CD4-positive, alpha-beta T cell treated with Interleukin-2 at 100 ng/mL for 4 hours (primary cell): ENCODE results near the gene REPS1.
A peak's percentile ranks its signal among the peaks of the same experiment; 100 is the strongest.
"Not testable (repeated sequence)": the region's sequence is repeated elsewhere in the genome, so short reads cannot be mapped to it uniquely, and the experiment has no call there.

Experiments
- DNase-seq: peaks from one replicate; pipeline ENCODE4 v3.0.0-alpha.2; 2020; ENCODE audit warnings: low spot score

The REPS1 gene

DNA sequence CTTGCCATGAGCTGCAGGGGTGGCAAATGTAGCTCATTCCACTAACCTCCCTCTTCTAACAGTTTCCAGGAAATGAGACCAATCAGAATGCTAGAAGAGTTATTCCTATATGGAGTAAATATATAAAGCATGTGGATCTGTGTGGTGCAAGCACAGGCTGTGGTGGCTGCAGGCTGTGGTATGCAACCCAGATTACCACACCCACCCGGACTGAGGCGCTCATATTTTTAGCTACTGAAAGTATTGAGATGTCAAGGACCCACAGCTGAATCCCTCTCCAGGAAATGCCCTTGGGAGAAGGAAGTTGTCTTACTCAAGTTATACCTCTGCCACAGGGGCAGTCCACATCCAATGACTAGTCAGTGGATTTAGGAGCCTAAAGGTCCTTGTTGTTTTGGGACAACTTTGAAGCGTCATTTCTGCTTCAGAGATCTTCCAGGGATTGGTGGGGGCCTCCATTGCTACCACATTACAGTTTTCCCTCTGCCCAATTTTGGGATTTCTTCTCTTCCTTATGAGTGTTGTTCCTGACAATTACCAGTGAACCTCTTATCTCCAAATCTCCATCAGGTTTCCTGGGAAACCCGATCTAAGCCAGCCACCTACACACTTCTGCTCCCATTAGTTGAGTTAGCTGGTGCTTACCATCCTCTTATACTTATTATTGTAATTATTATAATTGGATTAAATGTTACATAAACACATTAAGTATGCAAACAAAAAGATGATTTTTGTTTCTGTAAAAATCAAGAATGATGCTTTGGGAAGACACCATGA is 12.1 kb upstream of the REPS1 start:
- no peak for DNase-seq

DNA sequence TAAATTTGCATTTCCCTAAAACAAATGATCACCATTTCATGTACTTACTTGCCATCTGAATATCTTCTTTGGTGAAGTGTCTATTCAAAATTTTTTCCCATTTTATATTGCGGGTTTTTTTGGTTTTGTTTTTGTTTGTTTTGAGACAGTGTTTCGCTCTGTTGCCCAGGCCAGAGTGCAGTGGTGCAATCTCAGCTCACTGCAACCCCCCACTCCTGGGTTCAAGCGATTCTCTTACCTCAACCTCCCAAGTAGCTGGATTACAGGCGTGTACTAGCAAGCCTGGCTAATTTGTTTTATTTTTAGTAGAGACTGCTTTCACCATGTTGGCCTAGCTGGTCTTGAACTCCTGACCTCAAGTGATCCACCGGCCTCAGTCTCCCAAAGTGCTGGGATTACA is 9.1 kb upstream of the REPS1 start:
- no peak for DNase-seq

DNA sequence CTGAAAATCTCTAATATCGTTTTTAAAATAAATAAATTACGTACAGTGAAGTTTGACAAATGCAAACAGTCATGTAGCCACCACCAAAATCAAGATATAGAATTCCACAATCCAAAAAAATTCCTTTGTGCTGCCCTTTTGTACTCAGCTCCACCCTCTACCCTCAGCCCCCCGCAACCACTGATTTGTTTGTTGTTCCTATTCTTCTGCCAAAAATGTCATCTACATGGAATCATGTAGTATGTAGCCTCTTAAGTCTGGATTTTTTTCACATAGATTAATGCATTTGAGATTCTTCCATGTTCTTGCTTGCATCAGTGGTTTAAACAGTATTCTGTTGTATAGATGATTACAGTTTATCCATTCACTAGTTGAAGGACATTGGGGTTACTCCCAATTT is 8.5 kb upstream of the REPS1 start:
- DNase-seq: no peak

DNA sequence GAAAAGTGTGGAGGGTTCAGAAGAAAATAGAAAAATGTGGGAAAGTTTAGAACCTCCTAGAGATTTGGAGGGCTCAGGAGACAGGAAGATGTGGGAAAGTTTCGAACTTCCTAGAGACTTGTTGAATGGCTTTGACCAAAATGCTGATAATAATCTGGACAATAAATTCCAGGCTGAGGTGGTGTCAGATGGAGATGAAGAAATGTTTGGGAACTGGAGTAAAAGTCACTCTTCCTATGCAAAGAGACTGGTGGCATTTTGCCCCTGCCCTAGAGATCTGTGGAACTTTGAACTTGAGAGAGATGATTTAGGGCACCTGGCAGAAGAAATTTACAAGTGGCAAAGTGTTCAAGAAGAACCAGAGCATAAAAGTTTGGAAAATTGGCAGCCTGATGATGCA is 5.4 kb upstream of the REPS1 start:
- DNase-seq: not testable (repeated sequence)

DNA sequence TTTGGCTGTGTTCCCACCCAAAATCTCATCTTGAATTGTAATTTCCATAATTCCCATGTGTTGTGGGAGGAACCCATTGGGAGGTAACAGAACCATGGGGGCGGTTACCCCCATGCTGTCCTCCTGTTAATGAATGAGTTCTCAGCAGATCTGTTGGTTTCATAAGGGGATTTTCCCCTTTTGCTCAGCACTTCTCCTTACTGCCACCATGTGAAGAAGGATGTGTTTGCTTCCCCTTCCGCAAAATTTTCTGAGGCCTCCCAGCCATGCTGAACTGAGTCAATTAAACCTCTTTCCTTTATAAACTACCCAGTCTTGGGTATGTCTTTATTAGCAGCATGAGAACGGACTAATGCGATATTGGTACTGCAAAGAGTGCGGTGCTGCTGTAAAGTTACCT is 4.9 kb upstream of the REPS1 start:
- DNase-seq: not testable (repeated sequence)

DNA sequence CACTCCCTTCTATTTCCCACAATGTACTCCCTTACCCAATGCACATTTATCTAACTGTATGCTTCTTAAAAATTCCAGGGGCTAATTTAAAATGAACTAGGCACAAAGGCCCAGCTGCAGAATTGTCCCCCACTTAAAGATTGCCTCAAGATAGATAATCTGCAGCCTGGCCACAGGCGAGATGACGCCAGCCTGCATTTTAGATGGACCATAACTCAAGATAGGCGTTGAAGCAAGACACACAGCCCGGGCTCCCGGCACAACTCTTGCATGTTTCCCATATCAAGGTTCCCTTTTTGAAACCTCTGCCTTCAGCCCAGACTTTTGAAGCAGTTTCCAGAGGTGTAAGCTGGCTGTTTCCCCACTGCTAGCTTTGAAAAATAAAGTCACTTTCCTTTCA is 3.2 kb upstream of the REPS1 start:
- DNase-seq: no peak

DNA sequence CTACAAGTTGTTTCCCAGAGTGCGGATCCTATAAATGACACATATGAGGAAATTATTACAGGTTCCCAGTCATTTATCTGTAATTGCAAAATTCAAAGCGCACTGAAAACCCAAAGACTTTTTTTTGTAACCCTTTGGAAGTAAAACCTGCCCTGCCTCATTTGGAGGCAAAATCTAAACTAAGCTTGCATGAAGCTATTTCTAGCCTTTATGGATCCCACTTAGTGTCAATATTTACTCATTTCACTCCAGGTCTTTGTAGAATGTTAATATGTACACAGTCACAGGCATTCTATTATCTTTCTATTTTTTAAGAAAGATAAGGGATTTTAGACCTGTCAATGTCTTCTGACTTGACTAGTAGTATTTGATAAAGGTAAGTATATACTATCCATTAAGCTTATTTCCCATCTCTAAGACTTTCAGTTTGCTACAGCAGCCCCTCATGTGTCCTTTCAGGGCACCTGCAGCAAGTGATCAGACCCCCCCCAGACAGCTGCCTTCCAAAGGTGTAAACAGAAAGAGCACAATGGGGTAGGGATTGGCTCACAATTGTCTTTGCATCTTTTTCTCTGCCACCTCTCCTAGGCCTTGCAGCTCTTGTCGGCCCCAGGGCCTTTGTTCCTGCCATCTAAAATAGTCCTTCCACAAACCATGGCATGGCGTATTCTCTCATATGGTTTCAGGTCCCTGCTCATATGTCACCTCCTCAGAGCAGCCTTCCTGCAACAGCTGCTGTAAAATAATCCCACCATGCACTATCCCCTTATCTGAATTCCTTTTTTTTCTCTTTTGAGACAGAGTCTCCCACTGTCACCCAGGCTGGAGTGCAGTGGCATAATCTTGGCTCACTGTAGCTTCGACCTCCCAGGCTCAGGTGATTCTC is 1.3 kb upstream of the REPS1 start:
- no peak for DNase-seq

DNA sequence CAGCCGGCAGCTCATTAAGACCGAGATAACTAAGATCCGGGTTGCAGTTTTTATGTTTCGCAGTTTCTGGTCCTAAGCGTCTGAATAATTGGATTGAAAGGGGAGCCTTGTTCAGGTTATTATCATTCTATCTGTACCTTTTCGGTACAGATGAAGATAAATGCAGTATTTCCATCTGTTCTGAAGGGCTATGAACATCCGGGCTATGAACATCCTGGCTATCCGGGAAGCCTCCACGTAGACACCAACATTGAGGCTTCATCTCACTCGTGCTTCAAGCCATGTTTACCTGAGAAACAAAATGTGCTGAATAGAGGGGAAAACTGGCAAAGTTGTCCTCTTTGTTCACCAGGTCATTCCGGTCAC is 399 bp upstream of the REPS1 start:
- no peak for DNase-seq

DNA sequence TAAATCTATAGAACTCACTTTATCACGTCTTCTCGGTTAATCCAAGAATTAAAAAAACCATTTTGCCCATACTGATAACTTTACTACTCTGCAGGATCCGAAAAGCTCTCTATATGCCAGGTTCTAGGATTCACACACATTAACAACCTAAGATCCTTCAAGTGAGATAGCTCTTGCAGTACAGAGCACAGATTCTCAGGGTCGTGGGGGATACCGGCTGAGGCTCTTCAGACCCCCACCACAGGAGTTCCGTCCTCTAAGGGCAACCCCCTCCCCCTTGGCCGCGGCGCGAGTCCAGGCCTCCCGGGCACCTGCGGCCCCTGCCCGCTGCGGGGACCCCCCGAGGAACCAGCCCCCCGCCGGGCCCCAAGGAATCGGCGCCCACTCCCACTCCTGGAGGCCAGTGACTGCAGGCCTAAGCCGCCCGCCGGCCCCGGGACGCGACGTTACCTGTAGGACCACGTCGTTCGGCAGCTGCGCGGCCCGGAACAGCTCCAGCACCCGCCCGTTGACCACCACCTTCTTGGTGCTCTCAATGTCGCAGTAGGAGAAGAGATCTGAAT is 892 bp downstream of the REPS1 start:
- DNase-seq: no peak

DNA sequence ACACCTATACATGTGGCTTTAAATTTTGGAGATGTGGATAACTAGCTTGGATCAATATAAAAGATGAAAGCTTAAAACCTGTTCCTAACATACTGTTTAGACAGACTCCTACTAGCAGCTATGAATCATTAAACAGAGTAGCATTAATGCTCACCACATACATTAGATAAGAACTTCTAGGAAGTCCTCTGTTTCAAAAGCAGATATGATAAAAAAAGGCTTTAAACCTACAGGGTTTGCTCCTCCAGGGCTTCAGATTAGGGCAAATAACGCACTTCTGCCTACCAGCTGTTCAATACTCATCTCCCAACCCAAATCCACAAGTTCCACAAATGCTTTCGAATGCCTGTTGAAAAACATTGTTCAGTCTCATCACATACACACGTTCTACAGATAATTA is 1.5 kb downstream of the REPS1 start:
- peak; percentile 57 for DNase-seq

DNA sequence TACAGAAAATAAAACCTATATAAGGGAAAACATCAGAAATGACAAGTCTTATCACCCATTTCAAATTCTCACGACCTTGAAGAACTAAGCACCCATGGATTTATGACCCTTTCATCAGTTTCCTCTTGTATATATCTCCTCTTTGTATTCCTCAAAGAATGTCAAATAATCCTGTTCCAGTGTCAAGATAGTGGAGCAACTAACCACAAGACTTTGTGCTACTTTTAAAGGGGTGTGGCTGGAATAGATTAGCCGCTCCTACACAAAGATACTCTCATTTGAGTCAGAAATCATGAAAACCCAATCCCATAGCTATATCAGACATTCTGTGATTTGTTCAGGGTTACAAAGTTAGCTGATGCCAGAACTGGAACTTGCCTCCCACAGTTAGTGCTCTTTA is 6.6 kb downstream of the REPS1 start:
- DNase-seq: no peak

DNA sequence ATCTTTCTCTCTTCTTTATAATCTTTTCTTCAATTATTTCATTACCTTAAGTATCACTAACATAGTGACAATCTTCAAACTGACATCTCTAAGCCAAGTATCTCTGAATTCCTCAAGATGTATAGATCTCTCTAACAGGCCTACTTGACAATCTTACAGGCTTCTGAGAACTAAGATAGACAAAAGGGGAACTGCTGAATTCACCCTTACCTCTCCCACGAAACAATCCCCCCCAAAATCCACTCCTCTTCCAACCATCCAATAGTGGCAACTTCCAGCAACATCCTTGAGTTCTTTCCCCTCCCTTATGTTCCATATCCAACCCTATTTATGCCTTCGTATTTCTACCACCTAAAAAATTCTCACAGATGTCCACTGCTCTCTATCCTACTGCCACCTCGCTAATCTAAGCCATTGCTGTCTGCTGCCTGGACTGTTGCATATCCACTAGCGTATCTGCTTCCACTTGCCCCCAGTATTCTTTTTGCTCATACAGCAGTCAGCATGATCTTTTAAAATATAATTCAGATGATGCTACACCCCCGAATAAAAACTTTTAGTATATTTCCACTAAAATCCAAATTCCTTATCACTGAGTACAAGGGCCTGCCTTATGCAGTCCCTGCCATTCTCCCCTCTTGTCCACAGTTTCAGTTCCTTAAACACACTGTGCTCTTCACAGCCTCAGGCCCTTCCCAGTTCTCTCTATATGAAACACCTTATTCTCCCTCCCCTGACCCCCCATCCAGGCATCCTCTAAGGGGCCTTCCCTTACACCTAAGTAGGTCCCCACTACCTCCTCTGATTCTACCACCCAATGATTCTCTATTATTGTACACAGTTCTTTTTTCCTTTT is 8.0 kb downstream of the REPS1 start:
- DNase-seq: no peak

DNA sequence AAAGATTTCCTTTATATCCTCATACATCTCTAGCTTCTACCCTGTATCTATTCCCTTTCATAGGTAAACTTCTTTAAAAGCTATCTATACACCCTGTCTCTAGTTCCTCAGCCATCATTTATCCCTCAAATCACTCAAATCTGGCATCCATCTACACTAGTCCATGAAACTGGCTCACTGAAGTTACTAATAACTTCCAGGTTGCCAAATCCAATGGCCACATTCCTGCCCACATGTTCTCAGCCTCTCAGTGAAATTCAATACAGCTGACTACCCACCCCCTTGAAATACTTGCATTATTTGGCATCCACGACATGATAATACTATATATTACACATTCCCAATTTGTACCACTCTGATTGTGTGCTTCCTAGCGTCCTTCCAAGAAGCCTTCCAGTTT is 8.7 kb downstream of the REPS1 start:
- DNase-seq: no peak

DNA sequence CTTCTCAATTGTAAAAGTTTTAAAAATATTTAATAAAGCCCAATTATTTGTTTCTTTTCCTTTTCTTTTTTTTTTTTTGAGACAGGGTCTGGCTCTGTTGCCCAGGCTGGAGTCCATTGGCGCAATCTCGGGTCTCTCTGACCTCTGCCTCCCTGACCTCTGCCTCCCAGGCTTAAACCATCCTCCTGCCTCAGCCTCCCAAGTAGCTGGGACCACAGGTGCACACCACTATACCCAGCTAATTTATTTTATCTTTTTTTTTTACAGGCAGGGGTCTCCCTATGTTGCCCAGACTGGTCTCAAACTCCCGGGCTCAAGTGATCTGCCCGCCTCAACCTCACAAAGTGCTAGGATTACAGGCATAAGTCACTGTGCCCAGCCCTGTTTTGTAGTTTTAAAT is 9.8 kb downstream of the REPS1 start:
- DNase-seq: no peak

DNA sequence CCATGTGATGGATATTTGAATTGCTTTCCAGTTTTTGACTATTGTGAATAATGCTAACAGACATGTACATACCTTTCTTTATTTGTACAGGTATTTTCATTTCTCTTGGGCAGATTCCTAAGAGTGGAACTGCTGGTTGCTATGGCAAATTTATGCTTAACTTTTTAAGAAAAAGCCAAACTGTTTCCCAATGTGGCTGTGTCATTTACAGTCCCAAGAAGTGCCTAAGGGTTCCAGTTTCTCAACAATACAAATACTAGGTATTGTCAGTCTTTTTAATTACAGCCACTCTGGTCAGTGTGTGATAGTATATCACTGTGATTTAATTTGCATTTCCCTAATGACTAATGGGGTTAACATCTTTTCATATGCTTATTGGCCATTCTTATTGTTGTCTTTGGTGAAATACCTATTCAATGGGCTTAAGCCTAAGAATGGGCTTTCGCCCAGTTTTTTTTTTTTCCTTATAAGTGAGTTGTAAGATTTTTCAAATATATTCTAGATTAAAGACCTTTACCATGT is 10.3 kb downstream of the REPS1 start:
- DNase-seq: no peak

DNA sequence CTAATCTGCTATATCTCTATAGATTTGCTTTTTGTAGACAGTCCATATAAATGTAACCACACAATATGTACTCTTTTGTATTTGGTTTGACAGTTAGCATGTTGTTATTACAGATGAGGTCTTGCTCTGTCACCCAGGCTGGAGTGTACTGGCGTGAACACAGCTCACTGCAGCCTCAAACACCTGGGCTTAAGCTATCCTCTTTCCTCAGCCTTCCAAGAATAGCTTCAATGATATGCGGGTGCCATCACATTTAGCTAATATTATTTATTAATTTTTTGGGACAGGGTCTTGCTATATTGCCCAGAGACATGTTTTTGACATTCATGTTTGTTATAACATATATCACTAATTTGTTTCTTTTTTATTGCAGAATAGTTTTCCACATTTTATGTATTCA is 10.8 kb downstream of the REPS1 start:
- no peak for DNase-seq

DNA sequence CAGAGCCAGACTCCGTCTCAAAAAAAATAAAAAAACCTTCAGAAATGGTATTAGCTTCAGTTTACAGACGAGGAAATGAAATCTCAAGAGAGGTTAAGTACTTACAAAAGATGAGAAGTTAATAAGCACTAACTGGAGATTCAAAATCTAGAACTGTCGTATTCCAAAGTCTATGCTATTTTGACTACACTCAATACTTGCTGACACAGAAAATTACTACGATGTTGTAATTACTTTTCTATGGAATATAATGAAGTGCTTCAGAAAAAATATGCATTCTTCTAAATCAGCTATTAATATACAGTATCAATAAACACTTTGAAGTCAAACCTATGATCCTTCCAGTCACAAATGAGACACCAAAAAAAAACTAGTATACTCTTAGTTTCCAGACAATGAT is 12.2 kb downstream of the REPS1 start:
- no peak for DNase-seq

DNA sequence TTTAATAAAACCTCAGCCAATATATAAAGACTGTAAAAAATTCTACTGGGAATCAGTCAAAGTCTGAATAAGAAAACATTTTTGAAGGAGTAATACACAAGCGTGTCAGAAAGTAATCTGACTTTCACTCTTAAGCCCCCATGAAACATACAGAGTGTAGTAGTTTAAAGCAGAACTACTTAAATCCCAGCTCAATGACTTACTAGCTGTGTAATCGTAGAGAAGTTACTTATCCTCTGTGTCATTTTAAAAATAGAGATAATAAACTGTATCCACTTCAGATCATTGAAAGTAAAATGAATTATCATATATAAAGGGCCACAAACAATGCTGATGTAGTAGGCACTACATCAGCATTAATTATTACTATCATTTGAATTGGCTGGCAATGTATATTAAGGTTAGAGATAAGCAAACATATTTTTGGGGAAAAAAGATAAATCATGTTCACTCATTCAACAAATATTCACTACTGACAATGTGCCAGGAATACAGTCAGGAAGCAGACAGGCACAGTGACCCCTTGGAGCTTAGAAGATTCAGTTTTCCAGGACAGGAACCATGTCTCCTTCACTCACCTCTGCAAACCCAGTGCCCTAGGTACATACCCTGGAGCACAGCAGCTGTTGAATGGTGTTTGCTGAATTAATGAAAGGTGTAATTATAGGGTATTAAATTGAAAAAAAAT is 14.4 kb downstream of the REPS1 start:
- no peak for DNase-seq

DNA sequence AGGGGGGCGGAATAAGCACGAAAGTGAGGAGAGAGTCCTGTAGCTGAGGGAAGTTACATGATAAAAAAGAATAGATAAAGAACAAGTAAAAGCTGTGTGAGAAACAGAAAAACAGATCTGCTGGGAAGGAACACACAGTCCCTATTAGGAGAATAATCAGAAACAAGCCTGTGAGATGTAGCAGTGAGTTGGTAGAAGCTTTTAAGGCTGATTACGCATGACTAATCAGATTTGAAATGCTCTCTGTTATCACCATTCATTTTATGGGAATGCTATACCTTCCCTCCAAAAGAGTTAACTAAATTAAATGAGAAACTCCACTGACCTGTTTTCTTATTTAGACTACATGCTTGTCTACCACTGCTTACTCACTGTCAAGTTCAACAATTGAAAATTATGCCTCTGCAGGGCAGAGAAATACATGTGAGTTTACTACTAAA is 15.8 kb downstream of the REPS1 start:
- no peak for DNase-seq

DNA sequence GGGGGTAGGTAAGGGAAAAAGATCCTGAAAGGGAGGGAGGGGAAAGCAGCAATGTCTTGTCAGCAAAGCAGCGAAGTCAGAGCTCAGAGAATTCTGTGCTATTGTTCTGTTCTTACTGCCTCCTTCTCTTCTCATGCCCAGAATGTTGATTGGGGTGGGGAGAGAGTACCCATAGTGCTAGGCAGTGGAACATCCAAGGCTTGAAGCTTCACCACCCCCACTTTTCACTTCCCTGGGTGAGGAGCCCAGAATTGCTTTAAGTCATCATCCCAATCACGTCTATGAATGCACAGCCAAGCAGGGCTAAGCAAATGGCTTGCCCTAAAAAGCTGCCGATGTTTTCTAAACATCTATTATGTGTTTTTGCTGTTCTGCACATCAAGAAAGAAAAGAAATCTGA is 16.5 kb downstream of the REPS1 start:
- no peak for DNase-seq

DNA sequence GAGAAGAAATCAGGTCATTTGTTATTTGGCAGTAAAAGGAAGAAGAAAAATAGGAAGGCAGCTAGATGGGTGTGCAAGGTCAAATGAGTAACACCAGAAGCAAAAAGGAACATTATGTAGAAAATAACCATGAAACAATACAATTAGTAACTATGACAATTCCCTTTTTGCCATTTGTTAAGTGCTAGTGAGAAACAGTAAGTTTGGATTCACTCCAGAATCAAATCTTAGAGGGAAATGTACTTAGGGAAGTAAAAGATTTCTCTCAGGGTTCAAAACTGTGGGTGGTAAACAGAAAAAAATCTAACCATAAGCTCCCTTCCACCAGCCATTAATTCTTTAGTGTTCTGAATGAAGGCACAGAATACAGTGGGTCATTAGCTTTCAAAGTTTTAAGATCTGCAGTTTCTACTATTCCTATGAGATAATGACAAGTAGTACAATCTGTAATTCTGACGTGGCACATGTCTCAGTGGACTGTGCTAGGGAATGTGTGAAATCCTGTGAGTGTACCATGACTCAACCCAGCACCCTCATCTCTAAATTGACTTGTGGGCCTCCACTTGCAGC is 17.1 kb downstream of the REPS1 start:
- peak; percentile 47 for DNase-seq
